Endodermal cell (in vitro differentiated cells): ENCODE data around the gene LIPC. TPM values are rescaled to one million over a fixed set of nuclear protein-coding genes. Genes with fewer than 3 reads are reported as not detected.

Experiments used
- DNase-seq: peaks from one replicate; pipeline ENCODE4 v3.0.0-alpha.2; 2017
- H3K27ac ChIP-seq: 2 replicates; pipeline ENCODE4 v1.5.1; 2013; ENCODE audit warnings: mild to moderate bottlenecking, low read depth, low read length, moderate library complexity
- H3K27me3 ChIP-seq: 2 replicates; pipeline ENCODE4 v1.6.1; 2013; ENCODE audit warnings: mild to moderate bottlenecking, low read length, moderate library complexity; ENCODE audit not compliant: insufficient read depth, control insufficient read depth, poor library complexity, severe bottlenecking
- H3K36me3 ChIP-seq: 2 replicates; pipeline ENCODE4 v1.7.0; 2013; ENCODE audit warnings: mild to moderate bottlenecking, low read length, moderate library complexity; ENCODE audit not compliant: control insufficient read depth, insufficient read depth
- H3K4me1 ChIP-seq: one replicate; pipeline ENCODE4 v1.7.0; 2013; ENCODE audit warnings: low read length; ENCODE audit not compliant: control insufficient read depth, insufficient read depth
- H3K4me3 ChIP-seq: 2 replicates; pipeline ENCODE4 v1.5.1; 2013; ENCODE audit warnings: mild to moderate bottlenecking, low read length, moderate library complexity
- H3K9ac ChIP-seq: 2 replicates; pipeline ENCODE4 v1.6.1; 2013; ENCODE audit warnings: mild to moderate bottlenecking, low read length, moderate library complexity; ENCODE audit not compliant: poor library complexity, severe bottlenecking; ENCODE audit errors: extremely low read depth
- H3K9me3 ChIP-seq: 2 replicates; pipeline ENCODE4 v1.6.1; 2013; ENCODE audit warnings: mild to moderate bottlenecking, low read length, moderate library complexity; ENCODE audit not compliant: control insufficient read depth
- H3K27ac Mint-ChIP-seq: 2 replicates; pipeline ENCODE4 v1.8.0; 2020; ENCODE audit warnings: mixed read lengths
- H3K27me3 Mint-ChIP-seq: 2 replicates; pipeline ENCODE4 v1.8.0; 2021; ENCODE audit warnings: mild to moderate bottlenecking, mixed read lengths; ENCODE audit not compliant: insufficient read depth
- H3K36me3 Mint-ChIP-seq: 2 replicates; pipeline ENCODE4 v1.8.0; 2020; ENCODE audit warnings: low read depth, mixed read lengths
- H3K4me1 Mint-ChIP-seq: 2 replicates; pipeline ENCODE4 v1.8.0; 2020; ENCODE audit warnings: mixed read lengths
- H3K4me3 Mint-ChIP-seq: 2 replicates; pipeline ENCODE4 v1.8.0; 2020; ENCODE audit warnings: mild to moderate bottlenecking, moderate library complexity, mixed read lengths
- H3K9me3 Mint-ChIP-seq: 2 replicates; pipeline ENCODE4 v1.8.0; 2020; ENCODE audit warnings: mild to moderate bottlenecking, mixed read lengths
- whole genome bisulfite sequencing, 2 experiments: methylation state at CpG; one replicate each; pipeline versions ENCODE4 v1.1.5 to v1.1.7; 2013; ENCODE audit warnings: missing lambda C conversion rate in 2 of 2, mixed read lengths in 1 of 2; ENCODE audit not compliant: insufficient coverage in 1 of 2, insufficient read length in 1 of 2; 5-methylcytosine and 5-hydroxymethylcytosine counted together
- total RNA-seq, 2 donors: library from RNA; stranded (reverse); fragmentation: NEBNext Ultra II Directional in 1 of 2; extraction: Animal tissue kit (Norgen Biotek cat#: 25700) in 1 of 2; gene quantifications; 2 replicates in 1 of 2; 3 replicates in 1 of 2; pipeline ENCODE4 v1.2.1, GENCODE V29; 2021
- TF ChIP-seq, protein P1 (sequence below): fragments of 200-600 bp; sonication (generic); conservative IDR thresholded peaks from 2 replicates; pipeline ENCODE4 v1.5.0; 2021; ENCODE audit warnings: antibody characterized with exemption, mild to moderate bottlenecking

LIPC gene
- total RNA-seq, 2 donors from 2014 or later = not detected

DNA sequence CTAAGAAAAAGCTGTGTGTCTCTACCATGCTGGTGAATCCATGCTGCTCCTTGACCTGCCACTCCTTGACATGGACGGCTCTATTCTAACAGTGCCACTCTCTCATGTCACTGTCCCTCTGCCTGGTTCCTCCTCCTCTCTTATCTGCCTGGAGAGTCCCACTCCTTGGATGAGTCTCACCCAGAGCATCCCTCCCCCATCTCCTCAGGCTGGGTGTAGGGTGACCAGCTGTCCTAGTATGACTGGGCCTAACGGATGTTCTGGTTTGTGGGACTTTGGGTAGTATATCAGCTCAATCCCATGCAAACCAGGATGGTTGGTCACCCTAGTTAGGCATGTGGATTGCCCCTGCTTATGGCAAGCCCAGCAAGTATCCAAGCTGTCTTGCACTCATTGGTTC lies 54.3 kb downstream of the LIPC start:
- no peak for DNase-seq
- Histone ChIP-seq H3K9me3 (peaks cover 25% of the 10 kb centered on the region), H3K27ac (no peak overlapping the region), H3K36me3 (no peaks in the 10 kb centered on the region), H3K4me3 (no peak overlapping the region), H3K9ac (no peak overlapping the region), H3K27me3 (no peaks in the 10 kb centered on the region), H3K4me1 (no peaks in the 10 kb centered on the region)
- TF ChIP-seq, protein P1, sequence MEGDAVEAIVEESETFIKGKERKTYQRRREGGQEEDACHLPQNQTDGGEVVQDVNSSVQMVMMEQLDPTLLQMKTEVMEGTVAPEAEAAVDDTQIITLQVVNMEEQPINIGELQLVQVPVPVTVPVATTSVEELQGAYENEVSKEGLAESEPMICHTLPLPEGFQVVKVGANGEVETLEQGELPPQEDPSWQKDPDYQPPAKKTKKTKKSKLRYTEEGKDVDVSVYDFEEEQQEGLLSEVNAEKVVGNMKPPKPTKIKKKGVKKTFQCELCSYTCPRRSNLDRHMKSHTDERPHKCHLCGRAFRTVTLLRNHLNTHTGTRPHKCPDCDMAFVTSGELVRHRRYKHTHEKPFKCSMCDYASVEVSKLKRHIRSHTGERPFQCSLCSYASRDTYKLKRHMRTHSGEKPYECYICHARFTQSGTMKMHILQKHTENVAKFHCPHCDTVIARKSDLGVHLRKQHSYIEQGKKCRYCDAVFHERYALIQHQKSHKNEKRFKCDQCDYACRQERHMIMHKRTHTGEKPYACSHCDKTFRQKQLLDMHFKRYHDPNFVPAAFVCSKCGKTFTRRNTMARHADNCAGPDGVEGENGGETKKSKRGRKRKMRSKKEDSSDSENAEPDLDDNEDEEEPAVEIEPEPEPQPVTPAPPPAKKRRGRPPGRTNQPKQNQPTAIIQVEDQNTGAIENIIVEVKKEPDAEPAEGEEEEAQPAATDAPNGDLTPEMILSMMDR = no peak
- WGBS, 2 experiments = 82 to 100% methylated on average over 2 of the region's 2 CpGs
- Mint-ChIP-seq H3K36me3 (no peaks in the 10 kb centered on the region), H3K27ac (no peak overlapping the region), H3K4me3 (no peak overlapping the region), H3K4me1 (no peaks in the 10 kb centered on the region), H3K9me3 (peaks cover 24% of the 10 kb centered on the region), H3K27me3 (no peaks in the 10 kb centered on the region)

DNA sequence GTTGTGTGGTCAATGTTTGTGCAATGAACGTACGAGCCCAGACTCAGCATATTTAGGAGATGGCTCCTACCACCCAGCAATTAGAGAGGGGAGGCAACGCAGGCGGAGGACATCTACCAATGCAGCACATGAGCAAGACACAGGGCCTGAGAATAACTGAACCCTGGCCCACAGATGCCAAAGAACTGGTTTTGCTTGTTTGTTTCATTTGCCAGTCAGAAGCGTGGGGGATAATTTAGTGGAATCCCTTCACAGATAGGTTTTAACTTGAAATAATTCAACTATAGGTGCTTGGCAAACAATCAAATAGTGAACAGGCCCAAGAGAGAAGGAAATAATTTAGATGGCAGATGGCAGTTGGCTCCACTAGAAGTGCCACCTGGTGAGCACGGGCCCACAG lies 54.8 kb downstream of the LIPC start:
- Histone ChIP-seq H3K9me3 (peaks cover 25% of the 10 kb centered on the region), H3K9ac (no peak overlapping the region), H3K27ac (no peak overlapping the region), H3K4me1 (no peaks in the 10 kb centered on the region), H3K4me3 (no peak overlapping the region), H3K36me3 (no peaks in the 10 kb centered on the region), H3K27me3 (no peaks in the 10 kb centered on the region)
- DNase-seq = no peak
- no peaks in the 10 kb centered on the region for H3K4me1 Mint-ChIP-seq
- 94% methylated on average over 6 of the region's 6 CpGs for WGBS, 2 experiments
- H3K36me3 Mint-ChIP-seq = no peaks in the 10 kb centered on the region
- TF ChIP-seq, protein P1 = no peak
- no peak overlapping the region for H3K27ac Mint-ChIP-seq
- H3K27me3 Mint-ChIP-seq = no peaks in the 10 kb centered on the region
- H3K4me3 Mint-ChIP-seq = no peak overlapping the region
- peaks cover 24% of the 10 kb centered on the region for H3K9me3 Mint-ChIP-seq

DNA sequence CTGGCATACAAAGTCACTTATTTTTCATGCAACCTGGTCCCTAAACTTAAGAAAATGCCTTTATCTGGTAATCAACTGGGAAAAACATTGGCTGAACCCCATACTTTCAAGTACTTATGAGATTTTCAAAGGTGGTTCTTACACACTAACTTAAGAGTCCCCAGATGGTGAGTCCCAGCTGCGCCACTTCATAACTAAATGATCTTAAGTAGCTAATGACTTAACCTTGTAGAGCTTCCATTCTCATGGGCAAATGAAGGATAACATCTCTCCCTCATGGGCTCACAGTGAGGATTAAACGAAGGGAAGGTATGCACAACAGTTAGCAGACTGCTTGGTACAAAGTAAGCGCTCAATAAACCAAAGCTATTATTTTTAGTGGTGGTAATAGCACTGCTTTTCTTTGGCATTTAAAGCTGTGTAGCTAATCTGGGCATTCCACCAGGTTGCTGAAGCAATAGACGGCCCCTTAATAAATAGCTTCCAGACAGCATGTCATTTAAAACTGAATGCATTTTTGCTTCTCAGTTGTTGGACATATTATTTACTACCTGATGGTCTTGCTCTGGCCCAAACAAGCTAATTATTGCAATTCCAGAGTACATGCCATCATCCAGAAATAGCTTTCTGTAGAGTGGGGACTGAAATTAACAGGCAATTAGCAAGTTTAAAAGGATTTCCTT lies 55.4 kb downstream of the LIPC start:
- no peak overlapping the region for H3K27ac ChIP-seq
- no peak for DNase-seq
- Mint-ChIP-seq H3K4me1 (no peaks in the 10 kb centered on the region), H3K27ac (no peak overlapping the region), H3K27me3 (no peaks in the 10 kb centered on the region), H3K9me3 (peaks cover 24% of the 10 kb centered on the region), H3K36me3 (no peaks in the 10 kb centered on the region), H3K4me3 (no peak overlapping the region)
- no peaks in the 10 kb centered on the region for H3K4me1 ChIP-seq
- TF ChIP-seq, protein P1 = no peak
- 93 to 100% methylated on average over 3 to 4 of the region's 4 CpGs for WGBS, 2 experiments
- peaks cover 25% of the 10 kb centered on the region for H3K9me3 ChIP-seq
- H3K36me3 ChIP-seq = no peaks in the 10 kb centered on the region
- no peaks in the 10 kb centered on the region for H3K27me3 ChIP-seq
- H3K9ac ChIP-seq = no peak overlapping the region
- H3K4me3 ChIP-seq = no peak overlapping the region
